ENCODE results near the gene SH3GL3.

Gene SH3GL3

DNA sequence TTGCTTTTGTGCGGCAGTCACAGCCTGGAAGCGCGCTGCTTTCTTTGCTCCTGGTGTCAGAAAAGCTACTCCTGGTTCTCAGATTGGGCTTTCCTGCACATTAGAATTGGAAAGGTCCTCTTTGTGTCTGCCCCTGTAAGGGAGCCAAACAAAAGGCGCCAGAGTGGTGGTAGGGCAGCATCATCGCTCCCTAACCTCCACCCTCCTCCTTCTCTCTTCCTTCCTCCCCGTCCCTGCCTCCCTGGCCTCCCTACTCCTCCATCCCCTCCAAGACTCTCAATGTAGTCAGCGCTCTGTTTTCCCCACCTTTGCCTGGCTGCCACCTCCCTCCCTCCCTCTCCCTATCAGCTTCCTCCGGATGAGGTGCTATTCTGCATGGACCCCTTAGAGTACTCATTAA lies 65.3 kb downstream of the SH3GL3 start:
- no peak overlapping the region for H3K4me3 Mint-ChIP-seq

DNA sequence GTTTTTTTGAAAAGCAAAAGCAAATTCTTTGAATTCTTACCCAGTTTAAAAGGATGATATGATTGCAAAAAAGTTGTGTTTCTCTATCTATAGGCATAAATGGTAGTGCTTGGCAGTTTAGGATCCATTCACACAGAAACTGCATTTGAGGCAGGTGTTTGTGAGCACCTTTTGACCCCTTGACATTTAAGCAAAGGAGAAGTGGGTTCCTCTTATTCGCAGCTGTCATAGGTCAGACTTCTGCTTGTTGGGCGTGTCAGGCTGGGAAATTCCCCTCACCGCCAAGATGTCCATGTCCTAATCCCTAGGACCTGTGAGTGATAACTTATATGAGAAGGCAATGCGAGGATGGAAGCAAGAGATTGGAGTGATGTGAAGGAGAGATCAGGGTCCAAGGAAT lies 67.4 kb downstream of the SH3GL3 start:
- no peaks in the 10 kb centered on the region for H3K36me3 Mint-ChIP-seq (ENCODE audit: low read depth)
- peaks cover 6% of the 10 kb centered on the region for H3K9me3 Mint-ChIP-seq
- TF ChIP-seq, protein P1, sequence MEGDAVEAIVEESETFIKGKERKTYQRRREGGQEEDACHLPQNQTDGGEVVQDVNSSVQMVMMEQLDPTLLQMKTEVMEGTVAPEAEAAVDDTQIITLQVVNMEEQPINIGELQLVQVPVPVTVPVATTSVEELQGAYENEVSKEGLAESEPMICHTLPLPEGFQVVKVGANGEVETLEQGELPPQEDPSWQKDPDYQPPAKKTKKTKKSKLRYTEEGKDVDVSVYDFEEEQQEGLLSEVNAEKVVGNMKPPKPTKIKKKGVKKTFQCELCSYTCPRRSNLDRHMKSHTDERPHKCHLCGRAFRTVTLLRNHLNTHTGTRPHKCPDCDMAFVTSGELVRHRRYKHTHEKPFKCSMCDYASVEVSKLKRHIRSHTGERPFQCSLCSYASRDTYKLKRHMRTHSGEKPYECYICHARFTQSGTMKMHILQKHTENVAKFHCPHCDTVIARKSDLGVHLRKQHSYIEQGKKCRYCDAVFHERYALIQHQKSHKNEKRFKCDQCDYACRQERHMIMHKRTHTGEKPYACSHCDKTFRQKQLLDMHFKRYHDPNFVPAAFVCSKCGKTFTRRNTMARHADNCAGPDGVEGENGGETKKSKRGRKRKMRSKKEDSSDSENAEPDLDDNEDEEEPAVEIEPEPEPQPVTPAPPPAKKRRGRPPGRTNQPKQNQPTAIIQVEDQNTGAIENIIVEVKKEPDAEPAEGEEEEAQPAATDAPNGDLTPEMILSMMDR (IDR thresholded peaks at IDR 0.05): no peak
- H3K27me3 Mint-ChIP-seq (ENCODE audit: low read depth, poor library complexity): peaks cover 15% of the 10 kb centered on the region
- H3K27ac Mint-ChIP-seq: no peak overlapping the region
- no peak overlapping the region for H3K4me3 Mint-ChIP-seq
- H3K4me1 Mint-ChIP-seq: no peaks in the 10 kb centered on the region
- DNase-seq: no peak

More for the DNA sequence above, 65.3 kb downstream of the SH3GL3 start:
- no peak for DNase-seq
- Mint-ChIP-seq H3K9me3 (no peaks in the 10 kb centered on the region), H3K27me3 (ENCODE audit: low read depth, poor library complexity) (peaks cover 15% of the 10 kb centered on the region), H3K27ac (no peak overlapping the region), H3K36me3 (ENCODE audit: low read depth) (no peaks in the 10 kb centered on the region), H3K4me1 (no peaks in the 10 kb centered on the region)
- TF ChIP-seq, protein P1 (IDR thresholded peaks at IDR 0.05): no peak

DNA sequence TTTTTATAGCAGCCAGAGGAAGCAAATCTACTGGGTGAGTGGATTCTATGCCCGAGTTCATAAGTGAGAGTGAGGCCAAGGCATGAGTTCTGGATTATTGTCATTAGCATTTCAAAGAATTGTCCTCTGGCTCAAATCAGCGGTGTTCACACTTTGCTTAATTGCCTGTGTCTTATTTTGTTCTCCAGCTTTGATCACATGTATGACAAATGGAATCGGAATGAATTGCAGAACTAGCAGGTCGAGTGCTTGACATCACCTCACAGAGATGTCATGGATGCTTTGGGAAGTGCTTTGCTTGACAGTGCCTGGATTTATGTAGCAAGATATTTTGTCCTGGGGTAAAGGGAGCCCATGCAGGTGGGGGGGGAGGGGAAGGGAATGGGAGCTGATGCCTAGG lies 68.0 kb downstream of the SH3GL3 start:
- no peak overlapping the region for H3K4me3 Mint-ChIP-seq
- no peaks in the 10 kb centered on the region for H3K4me1 Mint-ChIP-seq
- DNase-seq: no peak
- TF ChIP-seq, protein P1 (IDR thresholded peaks at IDR 0.05): no peak
- peaks cover 9% of the 10 kb centered on the region for H3K9me3 Mint-ChIP-seq
- no peak overlapping the region for H3K27ac Mint-ChIP-seq
- no peaks in the 10 kb centered on the region for H3K36me3 Mint-ChIP-seq (ENCODE audit: low read depth)
- peaks cover 15% of the 10 kb centered on the region for H3K27me3 Mint-ChIP-seq (ENCODE audit: low read depth, poor library complexity)

DNA sequence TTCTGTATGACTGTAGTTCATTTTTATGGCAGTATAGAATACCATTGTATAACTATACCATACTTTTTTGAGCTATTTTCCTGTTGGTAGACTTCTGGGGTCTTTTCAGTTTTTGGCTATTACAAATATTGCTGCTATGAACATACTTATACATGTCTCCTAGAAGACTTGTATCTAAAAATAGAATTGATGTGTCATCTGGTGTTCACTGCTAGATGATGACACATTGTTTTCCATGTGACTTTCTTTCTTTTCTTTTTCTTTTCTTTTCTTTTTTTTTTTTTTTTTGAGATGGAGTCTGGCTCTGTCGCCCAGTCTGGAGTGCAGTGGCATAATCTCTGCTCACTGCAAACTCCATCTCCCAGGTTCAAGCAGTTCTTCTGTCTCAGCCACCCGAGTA lies 69.8 kb downstream of the SH3GL3 start:
- Mint-ChIP-seq H3K36me3 (ENCODE audit: low read depth) (no peaks in the 10 kb centered on the region), H3K27ac (no peak overlapping the region), H3K4me1 (no peaks in the 10 kb centered on the region), H3K27me3 (ENCODE audit: low read depth, poor library complexity) (peaks cover 12% of the 10 kb centered on the region), H3K9me3 (peaks cover 9% of the 10 kb centered on the region), H3K4me3 (no peak overlapping the region)
- TF ChIP-seq, protein P1 (IDR thresholded peaks at IDR 0.05): no peak
- DNase-seq: no peak

DNA sequence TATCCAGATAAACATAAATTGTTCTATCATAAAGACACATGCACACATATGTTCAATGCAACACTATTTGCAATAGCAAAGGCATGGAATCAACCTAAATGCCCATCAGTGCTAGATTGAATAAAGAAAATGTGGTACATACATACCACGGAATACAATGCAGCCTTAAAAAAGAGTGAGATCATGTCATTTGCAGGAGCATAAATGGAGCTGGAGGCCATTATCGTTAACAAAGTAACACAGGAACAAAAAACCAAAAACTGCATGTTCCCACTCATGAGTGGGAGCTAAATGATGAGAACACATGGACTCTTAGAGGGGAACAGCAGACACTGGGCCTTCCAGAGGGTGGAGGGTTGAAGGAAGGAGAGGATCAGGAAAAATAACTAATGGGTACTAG lies 79.2 kb downstream of the SH3GL3 start:
- no peak for DNase-seq
- Mint-ChIP-seq H3K27me3 (ENCODE audit: low read depth, poor library complexity) (peaks cover 8% of the 10 kb centered on the region), H3K36me3 (ENCODE audit: low read depth) (peaks cover 9% of the 10 kb centered on the region), H3K4me1 (no peaks in the 10 kb centered on the region), H3K27ac (no peak overlapping the region), H3K4me3 (no peak overlapping the region), H3K9me3 (peaks cover 39% of the 10 kb centered on the region)
- TF ChIP-seq, protein P1 (IDR thresholded peaks at IDR 0.05): no peak

DNA sequence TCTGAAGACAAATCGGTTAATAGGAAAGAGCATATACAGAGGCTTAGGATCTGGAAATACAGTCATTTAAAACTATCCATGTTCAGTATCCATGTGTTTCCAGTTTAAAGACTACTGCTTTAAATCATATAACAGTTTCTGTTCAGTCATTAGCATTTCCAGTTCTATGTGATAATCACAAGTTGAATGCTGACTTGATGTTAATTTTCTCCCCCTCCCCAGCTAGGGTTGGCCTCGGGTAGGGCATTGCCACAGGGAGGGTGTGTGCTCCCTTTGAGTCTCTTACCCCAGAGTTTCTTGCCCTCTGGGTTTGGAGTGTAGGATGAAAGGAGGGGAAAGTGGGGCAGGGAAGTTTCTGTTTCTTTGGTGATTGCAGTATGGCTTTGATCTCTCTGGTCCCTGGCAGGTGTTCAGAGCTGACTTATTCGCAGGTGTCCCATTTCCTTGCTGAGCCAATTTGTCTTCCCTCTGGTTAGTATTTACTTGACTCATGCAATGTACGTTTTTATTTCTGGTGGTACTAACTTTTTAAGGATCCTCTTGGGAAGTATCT lies 86.3 kb downstream of the SH3GL3 start:
- Mint-ChIP-seq H3K4me1 (no peaks in the 10 kb centered on the region), H3K27me3 (ENCODE audit: low read depth, poor library complexity) (peaks cover 4% of the 10 kb centered on the region), H3K36me3 (ENCODE audit: low read depth) (peaks cover 5% of the 10 kb centered on the region), H3K4me3 (no peak overlapping the region), H3K9me3 (peaks cover 8% of the 10 kb centered on the region), H3K27ac (no peak overlapping the region)
- DNase-seq: no peak
- TF ChIP-seq, protein P1 (IDR thresholded peaks at IDR 0.05): no peak
